Measurements from ENCODE around the gene TFPI2. TPM values are rescaled to one million over a fixed set of nuclear protein-coding genes. Genes with fewer than 3 reads are reported as not detected.

Gene TFPI2, protein sequence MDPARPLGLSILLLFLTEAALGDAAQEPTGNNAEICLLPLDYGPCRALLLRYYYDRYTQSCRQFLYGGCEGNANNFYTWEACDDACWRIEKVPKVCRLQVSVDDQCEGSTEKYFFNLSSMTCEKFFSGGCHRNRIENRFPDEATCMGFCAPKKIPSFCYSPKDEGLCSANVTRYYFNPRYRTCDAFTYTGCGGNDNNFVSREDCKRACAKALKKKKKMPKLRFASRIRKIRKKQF
- 633 and 1,251 TPM in 2 replicates for total RNA-seq

DNA sequence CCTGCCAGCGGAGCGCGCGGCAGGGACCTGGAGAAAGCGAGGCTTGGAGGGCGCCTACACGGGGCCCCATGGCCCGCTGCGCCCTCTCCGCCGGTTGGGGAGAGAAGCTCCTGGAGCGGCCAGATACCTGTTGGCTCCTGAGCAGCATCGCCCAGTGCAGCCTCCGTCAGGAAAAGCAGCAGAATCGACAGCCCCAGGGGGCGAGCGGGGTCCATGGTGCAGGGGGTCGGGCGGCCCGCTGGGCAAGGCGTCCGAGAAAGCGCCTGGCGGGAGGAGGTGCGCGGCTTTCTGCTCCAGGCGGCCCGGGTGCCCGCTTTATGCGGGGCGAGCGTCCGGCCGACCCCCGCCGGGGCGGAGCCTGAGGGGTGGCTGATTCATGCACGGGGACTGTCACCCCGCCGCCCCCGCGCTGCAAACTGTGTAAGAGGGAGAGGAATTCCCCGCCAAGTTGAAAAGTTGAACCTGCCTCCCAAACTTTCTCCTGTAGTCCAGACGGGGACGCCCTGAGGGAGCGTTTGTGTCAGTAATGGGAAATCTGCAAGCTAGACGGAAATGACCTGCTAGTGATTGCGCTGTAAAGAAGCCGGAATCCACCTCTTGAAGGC is at the start of gene TFPI2:
Gene TFPI2, minus strand, starts transcription at position 290 of the 605 bp plus-strand sequence. Its CDS starts 75 bp downstream, at position 215.

DNA sequence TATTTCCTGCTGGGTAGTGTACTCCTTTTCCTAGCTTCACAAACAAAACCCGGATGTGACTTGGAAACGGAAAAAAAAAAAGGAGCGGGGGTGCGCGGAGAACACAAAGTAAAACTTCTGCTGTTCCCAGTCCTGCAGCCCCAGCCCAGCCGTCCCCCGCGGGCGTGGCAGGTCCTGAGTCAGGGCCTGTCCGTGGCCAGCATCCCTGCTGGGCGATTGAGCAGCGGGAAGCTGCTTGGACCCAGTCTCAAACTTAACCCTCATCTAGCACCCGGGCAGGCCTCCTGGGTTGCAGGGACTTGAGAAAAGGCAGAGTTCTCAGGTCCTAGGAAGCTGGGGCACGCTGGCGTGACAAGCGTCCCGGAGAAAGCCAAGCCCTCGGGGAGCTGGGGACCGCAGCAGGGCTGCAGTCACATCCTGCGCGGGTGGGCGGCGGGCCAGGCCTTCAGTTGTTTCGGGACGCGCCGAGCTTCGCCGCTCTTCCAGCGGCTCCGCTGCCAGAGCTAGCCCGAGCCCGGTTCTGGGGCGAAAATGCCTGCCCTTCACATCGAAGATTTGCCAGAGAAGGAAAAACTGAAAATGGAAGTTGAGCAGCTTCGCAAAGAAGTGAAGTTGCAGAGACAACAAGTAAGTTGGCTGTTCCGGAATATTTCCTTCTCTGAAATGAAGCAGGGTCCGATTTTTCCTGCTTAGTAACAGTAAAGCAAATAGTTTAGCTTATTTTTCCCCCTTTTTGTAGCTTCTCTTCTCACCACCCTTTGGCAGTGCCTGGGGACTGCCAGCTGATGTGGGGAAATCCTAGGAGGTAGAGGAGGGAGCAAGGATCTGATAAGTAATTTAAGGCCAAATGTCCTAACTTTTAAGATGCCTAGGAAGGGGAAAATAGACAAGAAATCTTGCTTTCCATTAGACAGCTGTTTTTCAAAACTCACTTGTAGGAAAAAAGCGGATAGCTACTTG is 31.3 kb upstream of the TFPI2 start, which contains the start of gene GNG11:
Gene GNG11, plus strand, starts transcription at position 129 of the 960 bp plus-strand sequence. Its CDS starts 403 bp downstream, at position 532.

DNA sequence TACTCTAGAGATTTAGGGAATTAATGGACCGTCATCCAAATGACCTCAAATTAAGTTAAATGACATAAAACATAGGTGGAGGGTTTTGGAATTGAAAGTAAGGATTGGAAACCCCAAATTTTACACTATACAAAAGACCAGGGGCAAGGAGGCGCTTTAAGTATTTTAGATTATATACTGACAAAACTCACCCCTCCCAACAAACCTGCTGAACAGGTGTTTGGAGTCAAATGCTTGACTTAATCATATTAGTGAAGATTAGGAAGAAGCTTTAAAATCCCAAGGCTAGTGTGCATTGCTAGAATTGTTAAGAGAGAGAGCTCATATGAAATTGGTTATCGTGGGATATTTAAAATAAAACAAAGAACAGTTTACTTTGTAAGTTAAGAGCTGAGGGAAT is 15.7 kb upstream of the TFPI2 start, which contains the start of gene GNGT1:
Gene GNGT1, plus strand, starts transcription at position 301 of the 400 bp plus-strand sequence. CDS start 180 bp downstream, outside the sequence.

Other genes with a start within 250 kb of the TFPI2 start
- not detected in 2 replicates for gene GNGT1, start 15.8 kb upstream of the TFPI2 start, total RNA-seq
- 50.5 and 76.7 TPM in 2 replicates for gene GNG11, start 31.0 kb upstream of the TFPI2 start, total RNA-seq
- gene BET1, start 113.6 kb upstream of the TFPI2 start, total RNA-seq = 37.4 and 43.3 TPM in 2 replicates

Data from epithelial cell of alveolus of lung (primary cell).